GM12878 (cell line): ENCODE data around the gene CAPN2. TPM values are rescaled to one million over a fixed set of nuclear protein-coding genes. Genes with fewer than 3 reads are reported as not detected.

Experiments used
- ATAC-seq: fragments of 200-7000 bp; cut with Tn5 transposase; 3 replicates; pipeline ENCODE4 v1.9.1; 2020; ENCODE audit warnings: mild to moderate bottlenecking, moderate library complexity
- BruUV-seq: library from RNA; stranded (reverse); fragments of 400-500 nt; replicated peaks from 2 replicates; lab custom pipeline; 2021; lab: Mats Ljungman, UMichigan
- CTCF ChIA-PET: fragments of 300-600 bp; sonication (Branson Sonifier 250); formaldehyde crosslinking; extraction: SDS; loops from one replicate; lab custom pipeline; 2021; ENCODE audit warnings: inconsistent platforms; lab: Yijun Ruan, JAX
- POLR2A ChIA-PET: fragments of 350-600 bp; formaldehyde crosslinking; extraction: SDS; loops from one replicate; lab custom pipeline; 2021; ENCODE audit warnings: inconsistent platforms; lab: Charles Lee
- RAD21 ChIA-PET: fragments of 300-600 bp; sonication (Branson Sonifier 250); formaldehyde crosslinking; loops from one replicate; lab custom pipeline; 2023; ENCODE audit warnings: antibody characterized with exemption; ENCODE audit not compliant: unreplicated experiment; lab: Charles Lee
- SMC1A ChIA-PET: fragments of 300-600 bp; sonication (Branson Sonifier 250); formaldehyde crosslinking; loops from one replicate; lab custom pipeline; 2023; ENCODE audit not compliant: unreplicated experiment, uncharacterized antibody; lab: Charles Lee
- DNase-seq: peaks from one replicate; pipeline ENCODE4 v3.0.0-alpha.2; 2011; ENCODE audit warnings: low read depth, low spot score
- FAIRE-seq: peaks from 3 replicates; lab custom pipeline; 2011; peaks lifted over from hg19 to GRCh38; lab: Jason Lieb, UNC
- H2AFZ ChIP-seq: 2 replicates; pipeline ENCODE4 v1.6.0; 2011; ENCODE audit warnings: low read depth, low read length, control low read depth; ENCODE audit not compliant: control insufficient read depth
- H3K27ac ChIP-seq: 2 replicates; pipeline ENCODE4 v1.5.1; 2011; ENCODE audit warnings: control low read depth; ENCODE audit not compliant: control insufficient read depth, insufficient read depth
- H3K27me3 ChIP-seq, 2 experiments: replicated peaks in 1 of 2; 2 replicates each; pipeline versions ENCODE4 v1.6.0 to v1.6.1; 2011; ENCODE audit warnings: low read length in 1 of 2; ENCODE audit not compliant: control insufficient read depth in 2 of 2, insufficient read depth in 2 of 2
- H3K36me3 ChIP-seq, 2 experiments: 2 replicates each; pipeline ENCODE4 v1.5.1; 2011; ENCODE audit warnings: low read length in 1 of 2; ENCODE audit not compliant: control insufficient read depth in 2 of 2, insufficient read depth in 2 of 2
- H3K4me1 ChIP-seq: 2 replicates; pipeline ENCODE4 v1.6.1; 2011; ENCODE audit warnings: mild to moderate bottlenecking, low read length, moderate library complexity, mixed read lengths; ENCODE audit not compliant: control insufficient read depth, insufficient read depth
- H3K4me2 ChIP-seq: 2 replicates; pipeline ENCODE4 v1.6.0; 2011; ENCODE audit warnings: control low read depth; ENCODE audit not compliant: control insufficient read depth, insufficient read depth
- H3K4me3 ChIP-seq: fragments of 200-600 bp; sonication (generic); 2 replicates; pipeline ENCODE4 v1.5.1; 2016
- H3K79me2 ChIP-seq: 2 replicates; pipeline ENCODE4 v1.6.0; 2011; ENCODE audit warnings: low read length; ENCODE audit not compliant: control insufficient read depth, insufficient read depth
- H3K9ac ChIP-seq: 2 replicates; pipeline ENCODE4 v1.8.0; 2011; ENCODE audit warnings: low read length, control low read depth, mixed read lengths; ENCODE audit not compliant: control insufficient read depth, insufficient read depth
- H3K9me3 ChIP-seq: replicated peaks from 3 replicates; pipeline ENCODE4 v1.5.1; 2011; ENCODE audit warnings: mild to moderate bottlenecking, low read length; ENCODE audit not compliant: control insufficient read depth, insufficient read depth
- H4K20me1 ChIP-seq: 2 replicates; pipeline ENCODE4 v1.6.0; 2011; ENCODE audit not compliant: control insufficient read depth, insufficient read depth
- BRCA1 ChIP-seq: IDR thresholded peaks from 2 replicates; pipeline ENCODE4 v1.6.1; 2011; ENCODE audit warnings: low read depth, low read length, improper control_type of control experiment
- POLR2AphosphoS5 ChIP-seq: IDR thresholded peaks from 2 replicates; pipeline ENCODE4 v1.6.1; 2011; ENCODE audit warnings: mild to moderate bottlenecking, low read length, inconsistent platforms
- whole genome bisulfite sequencing: methylation state at CpG from one replicate; pipeline ENCODE4 v1.1.6; 2016; ENCODE audit warnings: low lambda C conversion rate; ENCODE audit not compliant: insufficient replicate concordance, insufficient coverage; ENCODE audit errors: missing lambda C conversion rate; 5-methylcytosine and 5-hydroxymethylcytosine counted together
- in situ Hi-C: fragments of 300-500 bp; cut with MboI; formaldehyde crosslinking; loops from 9 replicates; pipeline ENCODE4 v1.14.3; 2018; ENCODE audit warnings: mixed read lengths
- intact Hi-C: fragments of 100-400 bp; cut with micrococcal nuclease; formaldehyde crosslinking; loops from one replicate; pipeline ENCODE4 v1.14.2; 2022; ENCODE audit not compliant: unreplicated experiment
- polyA plus RNA-seq, 11 experiments: library from polyadenylated mRNA; depleted of rRNA in 4 of 11; unstranded in 6 of 11; stranded (reverse) in 5 of 11; fragments of >200 nt; fragmentation: Nextera tagmentation in 4 of 11; fragmentation: Illumina TruSeq in 1 of 11; extraction: Ambion mirVana in 4 of 11; extraction: Trizol in 1 of 11; gene quantifications; 1 replicate in 1 of 11; 2 replicates in 10 of 11; pipeline versions ENCODE4 v1.2.1 to v1.2.3, GENCODE V29; 2011 to 2016; ENCODE audit warnings: inconsistent platforms in 2 of 11, missing spikeins in 2 of 11, low read depth in 1 of 11
- total RNA-seq, 4 experiments: library from RNA; depleted of rRNA in 3 of 4; stranded (reverse); fragments of >200 nt in 3 of 4; fragmentation: Illumina TruSeq in 1 of 4; extraction: Trizol in 1 of 4; gene quantifications; 2 replicates each; pipeline versions ENCODE4 v1.2.1 to v1.2.3, GENCODE V29; 2013 to 2021
- TF ChIP-seq, protein P1 (sequence below): IDR thresholded peaks from 2 replicates; pipeline ENCODE4 v1.6.1; 2011; ENCODE audit warnings: mild to moderate bottlenecking, low read depth, low read length, moderate library complexity; ENCODE audit not compliant: insufficient replicate concordance

The CAPN2 gene
- total and polyA plus RNA-seq, 10 of the 15 experiments (the other 5 are each of a cell fraction or from before 2014, with no cell fraction given), result 6.0 to 21.4 (median 16.6) TPM

DNA sequence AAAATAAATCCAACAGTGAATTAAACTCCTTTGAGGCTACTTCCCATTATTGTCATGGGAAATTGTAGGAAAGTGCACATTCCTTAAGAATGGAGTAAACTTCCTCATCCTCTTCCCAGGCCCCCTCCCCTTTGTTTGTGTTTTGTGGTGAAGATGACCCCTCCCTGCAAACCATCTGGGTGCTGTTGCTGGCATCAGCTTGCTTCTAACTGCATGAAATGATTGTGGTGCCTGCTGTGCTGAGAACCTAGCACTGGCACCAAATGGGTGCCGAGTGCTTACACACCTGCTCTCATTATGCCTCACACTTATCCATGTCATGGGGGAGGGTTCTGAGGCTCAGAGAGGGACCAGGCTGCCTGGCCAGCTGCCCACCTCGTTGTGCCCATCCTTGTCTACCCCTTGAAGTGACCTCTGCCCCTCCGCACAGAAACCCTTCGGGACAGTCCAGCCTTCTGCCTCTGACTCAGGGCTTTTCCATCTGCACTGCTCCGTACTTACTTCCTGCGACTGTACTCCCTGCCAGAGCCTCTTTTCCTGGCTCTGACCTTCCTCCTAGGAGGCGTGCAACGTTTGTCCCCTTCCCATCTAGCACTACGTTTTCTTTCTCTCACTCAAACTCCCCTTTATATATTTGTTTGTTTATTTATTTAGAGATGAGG lies 30.6 kb downstream of the CAPN2 start (continued):
- TF ChIP-seq, protein P1, sequence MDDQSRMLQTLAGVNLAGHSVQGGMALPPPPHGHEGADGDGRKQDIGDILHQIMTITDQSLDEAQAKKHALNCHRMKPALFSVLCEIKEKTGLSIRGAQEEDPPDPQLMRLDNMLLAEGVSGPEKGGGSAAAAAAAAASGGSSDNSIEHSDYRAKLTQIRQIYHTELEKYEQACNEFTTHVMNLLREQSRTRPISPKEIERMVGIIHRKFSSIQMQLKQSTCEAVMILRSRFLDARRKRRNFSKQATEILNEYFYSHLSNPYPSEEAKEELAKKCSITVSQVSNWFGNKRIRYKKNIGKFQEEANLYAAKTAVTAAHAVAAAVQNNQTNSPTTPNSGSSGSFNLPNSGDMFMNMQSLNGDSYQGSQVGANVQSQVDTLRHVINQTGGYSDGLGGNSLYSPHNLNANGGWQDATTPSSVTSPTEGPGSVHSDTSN, result no peak
- TF ChIP-seq BRCA1, result no peak

DNA sequence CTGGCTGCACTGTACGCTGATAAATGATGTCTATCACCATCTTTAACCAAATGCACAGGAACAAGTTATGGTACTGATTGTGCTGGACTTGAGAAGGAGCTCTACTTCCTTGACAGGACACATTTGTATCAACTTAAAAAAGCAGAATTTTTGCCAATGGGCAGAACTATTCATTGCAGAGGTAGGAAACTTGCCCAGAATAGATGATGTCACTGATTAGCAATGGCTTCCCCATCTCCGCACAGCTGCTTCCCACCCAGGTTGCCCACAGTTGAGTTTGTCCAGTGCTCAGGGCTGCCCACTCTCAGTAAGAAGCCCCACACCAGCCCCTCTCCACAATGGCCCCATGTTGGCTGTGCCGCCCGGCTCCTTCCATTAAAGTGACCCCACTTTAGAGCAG lies 33.4 kb downstream of the CAPN2 start:
- ATAC-seq (no peak), DNase-seq (no peak), FAIRE-seq (no peak)
- Histone ChIP-seq H3K36me3 (no peaks in the 10 kb centered on the region; a peak in 2 of 4 replicates), H3K79me2 (no peaks in the 10 kb centered on the region), H3K4me3 (no peak overlapping the region), H3K9me3 (no peaks in the 10 kb centered on the region), H3K4me1 (peaks cover 6% of the 10 kb centered on the region), H3K27ac (no peak overlapping the region), H4K20me1 (no peaks in the 10 kb centered on the region), H2AFZ (no peak overlapping the region), H3K4me2 (no peak overlapping the region), H3K27me3 (no peaks in the 10 kb centered on the region), H3K9ac (no peak overlapping the region)
- ChIA-PET POLR2A (interaction anchor here (0.7 kb wide), 1 partner anchor 9 kb away, joined by 10 read pairs; no protein-coding TSS in a partner anchor), SMC1A (interaction anchor here (1.1 to 1.5 kb wide), 3 partner anchors 19 to 52 kb away, joined by 3 to 4 read pairs (median 3); no protein-coding TSS in a partner anchor), CTCF (interaction anchor here (0.6 to 1.8 kb wide), 5 partner anchors 8 to 69 kb away, joined by 3 to 13 read pairs (median 4); no protein-coding TSS in a partner anchor), RAD21 (no interaction called here)
- 100% methylated on average over 4 of the region's 4 CpGs for WGBS
- BruUV-seq, result no TSS peak
- intact Hi-C loops, result no loop called here
- no peak for TF ChIP-seq POLR2AphosphoS5
- in situ Hi-C loops, result no loop called here
